GM13977 (cell line): Measurements from ENCODE around the gene OR10H4.
"Not testable (repeated sequence)": the region's sequence is repeated elsewhere in the genome, so short reads cannot be mapped to it uniquely, and the experiment has no call there.

Source experiments
- DNase-seq: peaks from one replicate; pipeline ENCODE4 v3.0.0; 2012; ENCODE audit warnings: low spot score
- in situ Hi-C: fragments of 300-500 bp; cut with MboI; formaldehyde crosslinking; loops from one replicate; pipeline ENCODE4 v1.12.0; 2022; ENCODE audit warnings: low sequenced_read_pairs, low pct_unique_long_range_greater_than_20kb, mixed read lengths, inconsistent platforms; ENCODE audit not compliant: unreplicated experiment
- TF ChIP-seq, protein P1 (sequence below): IDR thresholded peaks from 2 replicates; pipeline ENCODE4 v1.5.1; 2012; ENCODE audit warnings: mild to moderate bottlenecking, control low read depth; ENCODE audit not compliant: insufficient read depth; ENCODE audit errors: extremely low read depth, missing control alignments

Gene OR10H4

GRCh38 chr19:15948223-15949058 lies at the start of gene OR10H4:
Gene OR10H4 (plus strand): TSS chr19:15949008. CDS start chr19:15949008, 0 bp downstream.
- TF ChIP-seq, protein P1, sequence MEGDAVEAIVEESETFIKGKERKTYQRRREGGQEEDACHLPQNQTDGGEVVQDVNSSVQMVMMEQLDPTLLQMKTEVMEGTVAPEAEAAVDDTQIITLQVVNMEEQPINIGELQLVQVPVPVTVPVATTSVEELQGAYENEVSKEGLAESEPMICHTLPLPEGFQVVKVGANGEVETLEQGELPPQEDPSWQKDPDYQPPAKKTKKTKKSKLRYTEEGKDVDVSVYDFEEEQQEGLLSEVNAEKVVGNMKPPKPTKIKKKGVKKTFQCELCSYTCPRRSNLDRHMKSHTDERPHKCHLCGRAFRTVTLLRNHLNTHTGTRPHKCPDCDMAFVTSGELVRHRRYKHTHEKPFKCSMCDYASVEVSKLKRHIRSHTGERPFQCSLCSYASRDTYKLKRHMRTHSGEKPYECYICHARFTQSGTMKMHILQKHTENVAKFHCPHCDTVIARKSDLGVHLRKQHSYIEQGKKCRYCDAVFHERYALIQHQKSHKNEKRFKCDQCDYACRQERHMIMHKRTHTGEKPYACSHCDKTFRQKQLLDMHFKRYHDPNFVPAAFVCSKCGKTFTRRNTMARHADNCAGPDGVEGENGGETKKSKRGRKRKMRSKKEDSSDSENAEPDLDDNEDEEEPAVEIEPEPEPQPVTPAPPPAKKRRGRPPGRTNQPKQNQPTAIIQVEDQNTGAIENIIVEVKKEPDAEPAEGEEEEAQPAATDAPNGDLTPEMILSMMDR, result no peak
- no peak for DNase-seq

DNA sequence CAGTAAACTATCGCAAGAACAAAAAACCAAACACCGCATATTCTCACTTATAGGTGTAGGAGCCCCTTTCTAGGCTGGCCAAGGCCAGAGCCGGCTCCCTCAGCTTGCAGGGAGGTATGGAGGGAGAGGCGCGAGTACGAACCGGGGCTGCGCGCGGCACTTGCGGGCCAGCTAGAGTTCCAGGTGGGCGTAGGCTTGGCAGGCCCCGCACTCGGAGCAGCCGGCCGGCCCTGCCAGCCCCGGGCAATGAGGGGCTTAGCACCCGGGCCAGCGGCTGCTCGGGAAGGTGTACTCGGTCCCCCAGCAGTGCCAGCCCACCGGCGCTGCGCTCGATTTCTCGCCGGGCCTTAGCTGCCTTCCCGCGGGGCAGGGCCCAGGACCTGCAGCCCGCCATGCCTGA lies 49.2 kb upstream of the OR10H4 start:
- in situ Hi-C loops, result not testable (repeated sequence)

More at GRCh38 chr19:15948223-15949058, at the start of gene OR10H4:
- in situ Hi-C loops, result loop anchor here (25.0 kb wide), 1 partner anchor 886 kb away; no protein-coding TSS in a partner anchor

GRCh38 chr19:15900032-15900431 lies 48.8 kb upstream of the OR10H4 start:
- DNase-seq, in situ Hi-C loops: not testable (repeated sequence)

More for the DNA sequence above, 49.2 kb upstream of the OR10H4 start:
- DNase-seq, result not testable (repeated sequence)

DNA sequence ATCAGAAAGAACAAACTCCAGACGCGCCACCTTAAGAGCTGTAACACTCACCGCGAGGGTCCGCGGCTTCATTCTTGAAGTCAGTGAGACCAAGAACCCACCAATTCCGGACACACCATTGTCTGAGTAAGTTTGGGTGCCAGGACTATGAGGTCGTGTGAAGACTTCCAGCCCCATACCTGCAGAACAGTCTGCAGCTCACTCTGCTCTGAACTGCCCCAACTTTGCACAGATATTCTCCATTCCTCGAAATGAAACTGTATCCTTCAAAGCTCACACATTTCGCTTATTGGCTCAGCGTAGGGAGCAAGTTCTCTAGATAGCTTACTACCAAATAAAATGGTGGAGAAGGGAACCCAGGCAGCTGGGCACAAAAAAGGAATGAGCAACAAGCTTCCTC lies 48.3 kb upstream of the OR10H4 start:
- no peak for DNase-seq
- in situ Hi-C loops, result no loop called here
- TF ChIP-seq, protein P1, result no peak

- TF ChIP-seq, protein P1, result no peak
- in situ Hi-C loops, result no loop called here
- no peak for DNase-seq
Measured at GRCh38 chr19:15902254-15902653, 46.6 kb upstream of the OR10H4 start.

GRCh38 chr19:15902898-15903297 lies 45.9 kb upstream of the OR10H4 start:
- DNase-seq, in situ Hi-C loops: not testable (repeated sequence)

DNA sequence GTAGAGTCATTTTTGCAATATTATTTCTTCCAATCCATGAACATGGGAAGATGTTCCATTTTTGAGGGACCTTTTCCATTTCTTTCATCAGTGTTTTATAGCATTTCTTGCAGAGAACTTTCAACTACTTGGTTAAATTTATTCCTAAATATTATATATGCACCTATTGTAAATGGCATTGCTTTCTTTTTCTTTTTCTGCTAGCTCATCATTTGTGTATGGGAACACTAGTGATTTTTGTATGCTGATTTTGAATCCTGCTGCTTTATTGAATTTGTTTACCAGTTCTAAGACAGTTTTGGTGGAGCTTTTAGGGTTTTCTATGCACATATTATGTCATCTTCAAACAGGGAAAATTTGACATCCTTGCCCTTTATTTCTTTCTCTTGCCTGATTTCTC lies 43.8 kb upstream of the OR10H4 start:
- DNase-seq, result no peak
- TF ChIP-seq, protein P1, result no peak
- in situ Hi-C loops, result no loop called here

DNA sequence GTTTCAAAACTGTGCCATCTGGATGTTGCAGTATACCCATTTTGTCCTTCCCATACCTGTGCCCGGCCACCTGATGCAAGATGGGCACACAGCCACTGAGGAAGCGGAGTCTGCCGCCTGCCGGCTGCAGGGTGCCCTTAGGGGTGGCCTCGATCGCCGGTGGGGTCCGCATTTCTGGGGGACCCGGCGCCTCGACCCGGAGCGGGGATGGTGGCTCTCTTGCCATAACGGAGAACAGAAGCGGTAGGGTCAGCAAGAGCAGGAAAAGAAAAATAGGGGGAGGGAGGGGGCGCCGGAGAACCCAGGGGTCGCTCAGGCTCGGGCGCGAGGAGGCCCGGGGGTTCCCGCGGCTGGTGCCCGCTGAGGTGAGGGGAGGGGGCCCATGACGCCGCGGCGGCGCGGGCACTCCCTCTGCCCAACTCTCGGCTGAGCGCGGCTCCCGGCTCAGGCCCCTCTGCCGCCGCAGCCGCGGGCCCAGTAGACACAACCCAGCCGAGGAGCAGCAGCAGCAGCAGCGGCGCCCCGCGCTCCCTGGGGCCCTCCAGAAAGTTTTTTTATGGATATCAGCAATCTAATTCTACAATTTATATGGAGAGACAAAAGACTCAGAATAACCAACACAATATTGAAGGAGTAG lies 37.1 kb upstream of the OR10H4 start:
- DNase-seq, result no peak
- TF ChIP-seq, protein P1, result no peak
- in situ Hi-C loops, result no loop called here
